ENCODE measurements around the gene ALPK1.

Gene ALPK1

DNA sequence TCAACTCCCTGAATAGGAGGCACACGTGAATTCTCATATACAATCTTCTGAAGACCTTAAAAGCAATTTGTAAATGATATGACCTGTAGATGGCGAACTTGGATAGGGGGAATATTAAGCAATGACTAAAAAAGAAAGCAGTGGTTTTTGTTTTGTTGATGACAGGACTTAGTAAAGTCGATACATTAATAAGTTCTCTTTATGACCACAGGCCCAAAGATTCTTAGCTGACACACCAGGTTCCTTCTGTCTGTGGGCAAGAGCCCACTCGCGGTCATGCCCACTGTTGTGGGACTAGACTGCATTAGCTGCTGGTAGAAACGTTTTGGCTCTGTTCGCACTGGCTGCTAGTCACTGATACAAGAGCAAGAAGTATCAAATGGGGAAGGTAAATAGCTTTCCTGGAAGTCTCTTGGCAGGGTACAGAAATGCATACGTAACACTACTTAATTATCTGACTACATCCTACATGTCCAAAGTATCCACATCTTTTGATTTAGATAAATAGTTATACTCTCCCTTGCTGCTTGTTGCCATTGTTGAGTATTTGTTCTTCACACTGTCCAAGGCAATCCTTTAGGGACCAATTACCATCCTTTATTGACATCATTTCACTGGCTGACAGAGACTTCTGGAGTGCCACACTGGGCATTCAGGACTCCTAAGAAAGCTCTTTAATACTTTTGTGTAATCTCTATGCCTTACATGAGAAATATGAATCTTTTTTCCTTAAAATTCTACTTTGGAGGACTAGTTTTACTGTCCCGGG, 31.0 kb downstream of the ALPK1 start:
- DNase-seq (ENCODE audit: low read depth in 2 of 2, low spot score in 1 of 2), result no peak

DNA sequence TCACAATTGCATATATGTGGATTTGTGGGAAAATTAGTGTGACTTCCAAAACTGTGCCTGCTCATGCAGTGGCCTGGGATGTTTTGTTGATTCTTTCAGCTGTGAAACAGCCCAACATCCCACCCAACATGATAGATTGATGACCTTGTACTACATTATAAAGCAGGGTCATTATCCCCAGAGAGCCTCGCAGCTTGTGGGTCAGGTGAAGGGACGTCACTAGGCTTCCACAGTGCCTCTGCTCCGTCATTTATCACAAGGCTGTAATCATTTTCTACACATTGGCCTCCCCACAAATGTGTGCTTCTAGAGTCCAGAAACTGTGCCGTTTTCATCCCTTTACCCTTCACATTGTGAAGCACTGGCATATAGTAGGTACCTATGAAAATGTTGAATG, 31.6 kb downstream of the ALPK1 start:
- DNase-seq (ENCODE audit: low read depth in 2 of 2, low spot score in 1 of 2), result no peak

DNA sequence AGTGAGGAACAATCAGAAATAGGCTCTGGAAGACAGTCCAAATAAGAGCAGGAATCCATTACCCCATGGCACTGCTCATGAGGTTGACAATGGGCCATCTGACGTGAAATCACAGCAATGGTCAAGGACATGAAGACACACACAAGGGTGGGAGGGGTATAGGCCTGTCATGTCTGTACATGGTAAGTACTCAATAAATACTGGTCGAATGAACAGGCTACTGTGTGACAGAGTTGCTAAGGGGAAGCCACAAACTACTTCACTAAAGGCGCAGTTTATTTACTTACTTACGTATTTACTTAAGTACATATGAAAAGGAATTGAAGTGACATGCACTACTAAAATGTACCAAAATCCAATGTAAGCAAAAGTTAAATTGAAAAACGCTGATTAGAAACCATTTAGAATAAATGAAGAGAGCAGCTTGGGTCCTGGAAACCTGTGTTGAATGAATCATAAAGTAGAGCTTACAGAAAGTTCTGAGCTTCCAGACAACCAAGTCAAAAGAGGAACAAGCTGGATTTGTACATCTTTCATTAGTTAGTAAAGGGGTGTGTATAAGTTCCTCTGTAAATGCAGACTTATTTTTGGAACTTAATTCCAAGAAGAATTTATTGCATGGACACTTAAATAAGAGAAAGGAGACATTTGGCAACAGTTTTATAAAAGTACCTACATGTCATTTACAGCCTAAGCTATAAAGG, 32.7 kb downstream of the ALPK1 start:
- DNase-seq (ENCODE audit: low read depth in 2 of 2, low spot score in 1 of 2), result no peak

DNA sequence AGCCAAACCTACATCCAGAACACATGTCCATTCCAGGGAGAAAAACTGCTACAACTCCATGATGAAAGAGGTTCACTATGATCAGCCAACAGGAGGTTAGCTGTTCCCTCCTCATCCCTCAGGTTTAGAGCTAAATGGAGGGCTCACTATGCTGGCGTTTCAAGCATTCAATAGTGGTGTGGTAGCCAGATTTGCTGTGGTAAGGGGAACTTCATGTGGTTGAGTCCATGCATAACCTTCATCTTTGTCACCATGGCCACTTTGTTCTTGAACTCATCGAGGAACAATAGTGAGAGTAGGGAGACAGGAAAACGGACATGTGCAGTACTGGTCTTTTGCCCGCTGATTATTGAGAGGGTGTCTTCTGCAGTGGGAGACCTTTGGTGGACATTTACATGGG, 33.8 kb downstream of the ALPK1 start:
- no peak for DNase-seq (ENCODE audit: low read depth in 2 of 2, low spot score in 1 of 2)

DNA sequence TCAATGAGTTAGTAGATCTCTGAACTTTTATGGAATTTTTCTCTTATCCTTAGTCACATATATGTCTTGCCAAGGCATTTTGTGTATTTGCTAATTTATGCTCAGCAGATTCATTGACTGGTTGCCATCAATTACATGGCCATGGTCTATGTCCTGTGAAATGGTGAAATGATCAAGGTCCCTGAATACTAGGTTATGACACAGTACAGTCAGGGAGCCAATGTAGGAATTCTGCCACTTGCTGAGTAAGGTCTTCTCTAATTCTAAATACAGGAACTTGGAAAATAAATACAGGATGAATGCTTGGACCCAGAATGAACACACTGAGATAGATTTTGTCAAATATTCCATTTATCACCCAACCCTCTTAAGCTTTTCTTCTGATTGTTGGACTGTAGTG, 35.2 kb downstream of the ALPK1 start:
- DNase-seq (ENCODE audit: low read depth in 2 of 2, low spot score in 1 of 2), result no peak

DNA sequence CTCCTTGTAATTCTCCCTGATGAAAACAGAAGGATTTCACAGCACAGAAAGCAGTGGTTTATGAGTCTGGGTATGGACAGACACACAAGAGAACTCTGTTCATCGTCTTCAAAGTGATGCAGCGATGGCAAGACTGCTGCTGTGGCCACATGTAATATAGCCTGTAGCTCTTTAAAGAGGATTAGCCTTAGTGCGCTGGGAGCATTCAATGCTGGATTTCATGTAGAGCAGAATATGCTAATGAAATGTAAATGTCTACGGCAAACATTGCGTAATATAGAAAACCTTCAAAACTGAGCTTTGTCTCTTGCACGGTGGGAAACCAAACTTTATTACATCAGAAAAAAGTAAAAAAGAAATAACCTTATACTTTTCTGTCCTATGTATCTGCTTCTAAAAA, 42.9 kb downstream of the ALPK1 start:
- no peak for DNase-seq (ENCODE audit: low read depth in 2 of 2, low spot score in 1 of 2)

DNA sequence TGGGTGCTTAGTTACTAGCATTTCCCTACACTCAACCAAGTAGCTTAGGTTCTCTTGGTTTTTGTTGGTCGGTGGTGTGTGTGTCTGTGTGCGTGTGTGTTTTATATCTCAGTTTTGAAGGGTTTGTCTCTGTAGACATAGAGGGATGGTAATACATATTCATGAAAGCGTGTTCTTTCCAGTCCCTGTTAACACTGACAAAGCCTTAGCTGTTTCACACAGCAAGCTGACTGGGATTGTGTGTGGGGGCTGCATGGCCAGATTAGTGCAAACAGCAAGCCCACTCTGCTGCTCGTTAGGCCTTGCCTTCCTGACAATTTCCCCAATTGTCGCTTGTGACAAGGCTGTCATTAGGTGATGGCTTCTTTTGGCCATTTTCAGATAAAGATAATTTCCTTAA, 43.9 kb downstream of the ALPK1 start:
- no peak for DNase-seq (ENCODE audit: low read depth in 2 of 2, low spot score in 1 of 2)

DNA sequence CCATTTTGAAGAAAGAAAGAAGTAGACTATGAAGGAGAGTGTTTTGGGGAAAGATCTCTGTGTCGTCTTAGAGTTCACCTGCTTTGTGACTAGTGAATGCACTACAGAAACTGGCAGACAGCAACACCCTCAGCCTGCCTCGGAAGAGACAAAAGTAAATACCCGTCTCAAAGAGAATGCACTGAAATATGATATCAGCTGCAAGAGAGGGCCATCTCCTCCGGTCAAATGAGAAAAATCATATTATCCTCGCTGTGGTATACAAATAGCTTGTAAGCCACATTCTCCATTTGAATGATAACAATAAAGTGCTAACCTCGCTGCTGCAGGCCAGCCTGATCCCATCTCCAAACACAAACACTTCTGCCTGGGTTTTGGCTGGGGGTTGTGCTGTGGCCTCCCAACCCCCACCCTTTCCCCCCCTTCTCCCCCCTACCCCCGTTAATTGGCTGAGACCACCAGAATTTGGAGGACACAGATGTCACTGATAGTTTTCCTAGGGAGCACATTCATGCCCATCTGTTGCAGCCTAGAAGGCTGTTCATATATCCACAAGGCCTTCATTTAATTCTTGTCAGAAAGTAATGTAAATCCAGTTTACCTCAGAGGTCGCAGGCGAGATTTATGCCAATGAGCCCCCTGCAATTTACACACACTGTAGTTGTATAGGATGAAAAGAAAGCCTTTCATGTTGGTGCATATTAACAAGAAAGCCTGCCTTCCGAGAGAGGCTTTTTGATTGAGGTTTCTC, 46.3 kb downstream of the ALPK1 start:
- DNase-seq (ENCODE audit: low read depth in 2 of 2, low spot score in 1 of 2), result no peak

DNA sequence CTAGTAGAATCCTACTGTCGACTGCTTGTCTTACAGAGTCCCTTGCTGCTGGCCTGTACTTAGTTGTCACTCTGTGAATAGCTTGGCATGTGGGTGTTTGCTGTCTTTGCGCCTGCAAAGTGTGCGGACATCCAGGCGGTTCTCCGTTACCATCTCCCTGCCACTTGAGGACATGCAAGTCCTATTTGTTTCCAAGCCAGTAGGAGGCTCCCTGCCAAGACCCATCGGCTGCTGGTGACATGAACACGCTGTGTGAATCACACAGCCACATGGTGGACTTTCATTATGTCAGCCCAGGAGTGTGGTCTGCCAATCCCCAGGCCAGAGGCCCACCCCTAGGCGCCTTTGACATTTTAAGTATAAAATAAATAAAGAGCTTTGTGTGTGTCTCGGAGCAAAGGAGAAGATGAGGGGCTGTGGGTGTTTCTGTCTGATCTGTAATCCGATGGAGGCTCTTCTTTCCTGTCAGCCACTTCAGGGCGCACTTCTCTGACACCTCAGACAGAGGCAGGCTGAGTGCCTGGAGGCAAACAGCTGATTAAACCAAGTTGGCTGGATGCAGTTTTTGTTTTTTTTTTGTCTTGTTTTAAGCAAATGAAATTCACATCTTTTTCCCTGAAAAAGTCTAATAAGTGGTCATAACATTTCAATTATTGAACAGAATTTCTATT, 51.5 kb downstream of the ALPK1 start:
- DNase-seq (ENCODE audit: low read depth in 2 of 2, low spot score in 1 of 2), result no peak

DNA sequence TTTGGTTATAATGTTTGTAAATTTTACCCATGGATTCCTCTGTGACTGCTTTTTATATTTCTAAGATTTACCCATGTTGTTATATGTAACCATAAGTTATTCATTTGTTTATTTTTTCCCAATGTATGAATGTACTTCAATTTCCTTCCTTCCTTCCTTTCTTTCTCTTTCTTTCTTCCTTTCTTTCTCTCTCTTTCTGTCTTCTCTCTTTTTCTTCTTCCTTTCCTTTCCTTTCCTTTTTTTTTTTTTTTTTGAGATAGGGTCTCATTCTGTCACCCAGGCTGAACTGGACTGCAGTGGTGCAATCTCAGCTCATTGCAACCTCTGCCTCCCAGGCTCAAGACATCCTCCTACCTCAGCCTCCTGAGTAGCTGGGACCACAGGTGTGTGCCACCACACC, 55.6 kb downstream of the ALPK1 start:
- no peak for DNase-seq (ENCODE audit: low read depth in 2 of 2, low spot score in 1 of 2)

DNA sequence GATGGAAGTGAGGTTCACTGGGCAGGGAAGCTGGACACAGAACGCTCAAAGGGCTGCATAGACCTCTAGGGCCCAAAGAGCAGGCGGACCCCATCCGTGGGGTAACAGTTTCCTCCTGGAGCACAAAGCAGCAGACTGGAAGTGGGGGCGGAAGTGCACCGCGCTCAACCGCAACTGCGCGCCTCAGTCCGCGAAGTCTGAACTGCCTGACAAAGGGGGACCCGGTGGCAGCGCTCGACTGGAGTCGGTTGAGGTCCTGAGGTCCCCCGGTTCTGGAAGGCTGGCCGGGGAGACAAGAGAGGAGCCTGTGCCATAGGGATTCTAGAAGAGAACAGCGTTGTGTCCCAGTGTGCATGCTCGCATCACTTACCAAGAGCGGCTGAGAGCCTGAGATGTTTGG, 58.5 kb downstream of the ALPK1 start:
- DNase-seq (ENCODE audit: low read depth in 2 of 2, low spot score in 1 of 2), result no peak

DNA sequence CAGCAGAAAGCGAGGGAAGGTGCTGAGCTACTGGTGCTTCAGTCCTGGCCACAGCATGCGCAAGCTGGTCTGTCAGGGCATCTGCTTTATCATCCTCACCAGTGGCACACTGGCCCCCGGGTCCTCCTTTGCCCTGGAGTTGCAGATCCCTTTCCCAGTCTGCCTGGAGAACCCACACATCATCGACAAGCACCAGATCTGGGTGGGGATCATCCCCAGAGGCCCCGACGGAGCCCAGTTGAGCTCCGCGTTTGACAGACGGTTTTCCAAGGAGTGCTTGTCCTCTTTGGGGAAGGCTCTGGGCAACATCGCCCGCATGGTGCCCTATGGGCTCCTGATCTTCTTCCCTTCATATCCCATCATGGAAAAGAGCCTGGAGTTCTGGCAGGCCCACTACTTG, 60.3 kb downstream of the ALPK1 start:
- DNase-seq (ENCODE audit: low read depth in 2 of 2, low spot score in 1 of 2), result no peak

DNA sequence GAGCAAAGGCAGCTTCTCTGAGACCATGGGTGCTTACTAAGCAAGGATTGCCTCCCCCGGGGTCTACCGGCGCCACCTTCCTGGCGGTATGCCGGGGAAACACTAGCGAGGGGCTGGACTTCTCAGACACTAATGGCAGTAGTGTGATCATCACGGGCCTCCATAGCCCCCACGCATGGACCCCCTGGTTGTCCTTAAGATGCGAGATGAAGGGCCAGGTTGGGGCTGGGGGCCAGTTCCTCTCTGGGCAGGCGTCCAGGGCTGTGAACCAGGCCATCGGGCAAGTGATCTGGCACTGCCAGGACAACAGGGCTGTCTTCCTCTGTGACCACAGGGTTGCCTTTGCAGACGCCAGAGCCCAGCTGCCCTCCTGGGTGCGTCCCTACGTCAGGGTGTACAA, 60.7 kb downstream of the ALPK1 start:
- no peak for DNase-seq (ENCODE audit: low read depth in 2 of 2, low spot score in 1 of 2)

DNA sequence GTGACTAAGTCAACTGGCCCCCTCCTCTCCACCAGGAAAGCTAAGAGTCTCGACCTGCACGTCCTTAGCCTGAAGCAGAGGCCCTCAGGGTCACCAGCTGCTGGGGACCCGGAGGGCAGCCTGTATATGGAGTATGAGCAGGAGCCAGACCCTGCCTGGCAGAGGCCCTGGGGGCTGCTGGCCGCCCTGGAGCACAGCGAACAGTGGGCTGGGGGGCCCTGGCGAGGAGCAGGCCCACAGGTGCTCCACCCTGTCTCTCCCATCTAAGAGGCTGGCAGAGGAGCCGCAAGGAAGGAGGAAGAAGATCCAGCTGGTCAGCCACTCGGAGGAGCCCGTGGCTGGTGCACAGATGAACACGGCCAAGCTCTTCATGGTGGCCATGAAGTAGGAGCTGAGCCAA, 61.2 kb downstream of the ALPK1 start:
- no peak for DNase-seq (ENCODE audit: low read depth in 2 of 2, low spot score in 1 of 2)

DNA sequence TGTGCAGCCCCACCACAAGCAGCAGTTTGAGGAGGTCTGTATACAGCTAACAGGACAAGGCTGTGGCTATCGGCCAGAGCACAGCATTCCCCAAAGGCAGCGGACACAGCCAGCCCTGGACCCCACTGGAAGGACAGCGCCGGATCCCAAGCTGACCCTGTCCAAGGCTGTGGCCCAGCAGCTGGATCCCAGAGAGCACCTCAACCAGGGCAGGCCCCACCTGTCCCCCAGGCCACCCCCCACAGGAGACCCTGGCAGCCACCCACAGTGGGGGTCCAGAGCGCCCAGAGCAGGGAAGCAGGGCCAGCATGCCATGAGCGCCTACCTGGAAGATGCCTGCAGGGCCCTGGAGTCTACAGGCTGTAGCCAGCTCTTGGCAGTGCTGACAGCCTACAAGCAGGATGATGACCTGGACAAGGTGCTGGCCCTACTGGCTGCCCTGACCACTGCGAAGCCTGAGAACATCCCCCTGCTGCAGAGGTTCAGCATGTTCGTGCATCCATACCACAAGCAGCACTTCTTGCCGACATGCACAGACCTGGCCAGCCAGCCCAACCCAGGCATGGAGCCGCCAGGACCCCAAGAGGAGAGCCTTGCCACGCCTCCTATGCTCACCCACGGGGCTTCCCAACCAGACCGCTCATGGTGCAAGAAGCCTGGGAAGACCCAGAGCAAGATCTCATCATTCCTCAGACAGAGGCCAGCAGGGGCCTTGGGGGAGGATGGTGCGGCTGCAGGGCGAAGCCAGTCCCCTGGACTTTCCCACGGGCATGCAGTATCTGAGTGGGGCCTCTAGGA, 62.0 kb downstream of the ALPK1 start:
- DNase-seq (ENCODE audit: low read depth in 2 of 2, low spot score in 1 of 2), result no peak

DNA sequence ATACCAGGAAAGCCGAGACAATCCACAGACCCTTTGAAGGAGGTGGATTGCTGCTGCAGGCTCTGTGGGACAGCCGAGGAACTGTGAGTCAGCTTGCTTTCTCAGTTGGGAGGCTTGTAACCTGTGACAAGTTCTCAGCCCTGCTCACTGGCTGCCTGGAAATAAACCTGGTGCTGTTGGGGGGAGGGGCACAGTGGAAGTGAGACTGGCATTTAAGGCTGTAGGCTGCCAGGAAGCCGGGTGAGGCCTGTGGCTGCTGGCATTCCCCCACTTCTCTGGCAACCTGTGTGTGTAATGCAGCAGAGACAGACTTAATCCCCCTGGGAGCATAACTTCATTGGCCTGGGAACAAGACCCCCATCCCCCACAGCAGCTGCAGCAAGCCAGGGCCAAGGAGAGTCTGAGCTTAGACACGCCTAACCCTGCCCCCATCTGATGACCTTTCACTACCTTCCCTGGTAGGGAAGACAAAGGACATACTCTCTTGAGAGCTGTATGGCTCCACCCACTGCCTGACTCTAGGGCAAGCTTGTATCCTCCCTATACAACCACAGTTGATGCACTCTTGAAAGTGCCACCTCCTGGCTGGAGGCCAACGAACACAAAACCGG, 64.1 kb downstream of the ALPK1 start:
- DNase-seq (ENCODE audit: low read depth in 2 of 2, low spot score in 1 of 2), result no peak

DNA sequence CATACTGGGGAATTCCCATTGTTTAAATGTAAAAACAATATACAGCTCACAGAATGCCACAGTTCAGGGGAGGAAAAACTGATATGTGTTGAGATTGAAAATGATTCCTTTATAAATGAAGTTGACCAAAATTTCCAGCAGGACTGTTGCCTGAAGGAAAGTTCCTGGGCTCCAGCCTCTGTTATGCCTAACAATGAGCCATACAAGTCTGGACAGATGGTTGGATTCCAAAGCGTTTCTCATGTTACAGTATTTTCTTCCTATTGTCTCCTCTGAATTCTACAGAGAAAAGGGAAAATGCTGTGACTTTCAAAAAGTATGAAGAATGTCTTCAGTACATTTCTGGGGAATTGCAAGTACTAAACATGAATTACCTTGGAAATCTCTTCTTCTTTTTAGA, 73.3 kb downstream of the ALPK1 start:
- DNase-seq (ENCODE audit: low read depth in 2 of 2, low spot score in 1 of 2), result no peak

DNA sequence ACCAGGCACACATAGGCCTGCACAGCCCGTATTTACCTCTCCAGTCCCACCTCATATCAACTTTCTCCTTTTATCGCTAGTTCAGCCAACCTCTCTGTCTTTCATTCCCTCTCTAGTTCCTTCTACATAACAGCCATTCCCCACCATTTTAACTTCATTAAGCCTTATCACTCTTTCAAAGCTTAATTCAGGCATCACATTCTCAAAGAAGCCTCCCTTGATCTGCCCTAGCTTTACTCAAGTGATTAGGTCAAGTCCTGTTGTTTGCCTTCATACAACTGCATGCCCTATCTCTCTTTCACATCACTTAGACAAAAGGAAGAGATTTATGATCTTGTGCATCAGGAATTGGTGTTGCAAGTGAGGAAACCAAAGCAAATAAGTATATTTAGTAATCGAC, 74.2 kb downstream of the ALPK1 start:
- DNase-seq (ENCODE audit: low read depth in 2 of 2, low spot score in 1 of 2), result no peak

DNA sequence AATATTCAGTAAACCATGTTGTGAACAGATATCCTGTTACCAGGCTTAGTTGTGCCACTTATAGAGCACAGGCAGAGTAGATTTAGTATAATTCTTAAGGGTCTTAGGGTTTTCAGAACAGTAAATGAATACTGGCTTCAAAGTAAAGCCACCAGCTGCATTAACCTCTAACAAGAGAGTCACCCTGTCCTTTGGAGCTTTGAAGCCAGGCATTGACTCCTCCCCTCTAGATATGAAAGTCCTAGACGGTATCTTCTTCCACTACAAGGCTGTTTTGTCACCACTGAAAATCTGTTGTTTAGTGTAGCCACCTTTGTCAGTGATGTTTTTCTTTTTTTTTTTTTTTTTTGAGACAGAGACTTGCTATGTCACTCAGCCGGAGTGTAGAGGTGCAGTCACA, 77.7 kb downstream of the ALPK1 start:
- no peak for DNase-seq (ENCODE audit: low read depth in 2 of 2, low spot score in 1 of 2)

DNA sequence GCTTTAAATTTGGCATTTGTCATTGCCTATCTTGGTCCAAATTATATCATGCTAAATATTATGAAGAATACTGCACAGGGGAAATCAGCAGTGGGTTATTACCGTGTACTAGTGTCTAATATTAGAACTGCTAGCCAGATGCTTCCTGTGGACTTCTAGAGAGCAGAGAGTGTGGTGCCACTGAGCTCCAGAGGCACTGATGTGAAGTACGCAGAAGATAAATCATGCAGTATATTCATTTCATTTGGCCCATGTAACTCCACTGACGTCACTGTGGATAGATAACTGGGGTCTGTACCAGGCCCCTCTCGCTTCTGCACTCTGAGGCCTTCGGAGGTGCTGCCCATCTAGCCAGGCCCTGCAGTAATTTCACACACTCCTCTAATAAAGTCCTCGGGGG, 80.0 kb downstream of the ALPK1 start:
- no peak for DNase-seq (ENCODE audit: low read depth in 2 of 2, low spot score in 1 of 2)

Measured in stimulated activated CD8-positive, alpha-beta memory T cell treated with anti-CD3 and anti-CD28 coated beads, Interleukin-4, amount 100 ng/mL, for 1 hour (primary cell).